Liver (tissue), 9 donors: Measurements from ENCODE around the gene ELP5. TPM values are rescaled to one million over a fixed set of nuclear protein-coding genes. Genes with fewer than 3 reads are reported as not detected.

Experiments used
- DNase-seq: peaks from one replicate; pipeline ENCODE4 v3.0.0-alpha.2; 2017; ENCODE audit warnings: low spot score
- H3K27ac ChIP-seq, 2 donors: one replicate each; pipeline ENCODE4 v1.7.0; 2013; ENCODE audit warnings: inconsistent platforms in 2 of 2, low read length in 2 of 2, control low read depth in 1 of 2, low read depth in 1 of 2, mild to moderate bottlenecking in 1 of 2
- H3K27me3 ChIP-seq, 4 donors: one replicate each; pipeline versions ENCODE4 v1.6.1 to v1.7.0; 2013; ENCODE audit warnings: low read length in 3 of 4, inconsistent platforms in 1 of 4, mild to moderate bottlenecking in 1 of 4, moderate library complexity in 1 of 4; ENCODE audit not compliant: control insufficient read depth in 4 of 4, insufficient read depth in 4 of 4
- H3K36me3 ChIP-seq, 4 donors: one replicate each; pipeline versions ENCODE4 v1.6.1 to v1.7.0; 2013; ENCODE audit warnings: low read length in 3 of 4, mild to moderate bottlenecking in 3 of 4, low read depth in 1 of 4, moderate library complexity in 1 of 4; ENCODE audit not compliant: control insufficient read depth in 4 of 4, insufficient read depth in 3 of 4
- H3K4me1 ChIP-seq, 4 donors: one replicate each; pipeline versions ENCODE4 v1.6.1 to v1.7.0; 2013; ENCODE audit warnings: low read length in 3 of 4, mild to moderate bottlenecking in 3 of 4, moderate library complexity in 1 of 4; ENCODE audit not compliant: control insufficient read depth in 4 of 4, insufficient read depth in 4 of 4
- H3K4me3 ChIP-seq, 3 donors: one replicate each; pipeline versions ENCODE4 v1.6.1 to v1.7.0; 2013; ENCODE audit warnings: low read length in 3 of 3, control low read depth in 1 of 3, low read depth in 1 of 3, mild to moderate bottlenecking in 1 of 3
- H3K9ac ChIP-seq, 2 donors: one replicate each; pipeline ENCODE4 v1.7.0; 2013; ENCODE audit warnings: low read length in 2 of 2, mild to moderate bottlenecking in 2 of 2, moderate library complexity in 2 of 2, control low read depth in 1 of 2, low read depth in 1 of 2
- H3K9me3 ChIP-seq, 4 donors: one replicate each; pipeline versions ENCODE4 v1.6.1 to v1.7.0; 2013; ENCODE audit warnings: low read length in 3 of 4; ENCODE audit not compliant: control insufficient read depth in 4 of 4
- EGR1 ChIP-seq, 2 donors: IDR thresholded peaks; 2 replicates each; pipeline ENCODE4 v1.6.1; 2016 to 2018; ENCODE audit warnings: antibody characterized with exemption in 2 of 2, low read depth in 2 of 2
- FOXA1 ChIP-seq: IDR thresholded peaks from 2 replicates; pipeline ENCODE4 v1.6.1; 2016; ENCODE audit warnings: antibody characterized with exemption
- FOXA2 ChIP-seq: IDR thresholded peaks from 2 replicates; pipeline ENCODE4 v1.6.1; 2016; ENCODE audit warnings: antibody characterized with exemption
- GABPA ChIP-seq, 2 donors: IDR thresholded peaks in 1 of 2; conservative IDR thresholded peaks in 1 of 2; 2 replicates each; pipeline ENCODE4 v1.6.1; 2016; ENCODE audit warnings: antibody characterized with exemption in 2 of 2, mild to moderate bottlenecking in 1 of 2, moderate library complexity in 1 of 2
- HNF4A ChIP-seq, 2 donors: conservative IDR thresholded peaks; 2 replicates each; pipeline ENCODE4 v1.6.1; 2016; ENCODE audit warnings: antibody characterized with exemption in 2 of 2, mild to moderate bottlenecking in 2 of 2
- HNF4G ChIP-seq: IDR thresholded peaks from 2 replicates; pipeline ENCODE4 v1.6.1; 2016; ENCODE audit warnings: antibody characterized with exemption
- JUND ChIP-seq, 2 donors: IDR thresholded peaks; 2 replicates each; pipeline ENCODE4 v1.6.1; 2016; ENCODE audit warnings: antibody characterized with exemption in 2 of 2
- NR2F2 ChIP-seq: IDR thresholded peaks from 2 replicates; pipeline ENCODE4 v1.6.1; 2016; ENCODE audit warnings: antibody characterized with exemption
- RAD21 ChIP-seq, 2 donors: IDR thresholded peaks; 2 replicates each; pipeline ENCODE4 v1.6.1; 2016; ENCODE audit warnings: antibody characterized with exemption in 2 of 2, mild to moderate bottlenecking in 2 of 2
- RXRA ChIP-seq, 2 donors: IDR thresholded peaks; 2 replicates each; pipeline ENCODE4 v1.6.1; 2017 to 2018; ENCODE audit warnings: antibody characterized with exemption in 2 of 2, mild to moderate bottlenecking in 1 of 2
- SP1 ChIP-seq: IDR thresholded peaks from 2 replicates; pipeline ENCODE4 v1.6.1; 2018; ENCODE audit warnings: antibody characterized with exemption, mild to moderate bottlenecking
- TAF1 ChIP-seq: conservative IDR thresholded peaks from 2 replicates; pipeline ENCODE4 v1.6.1; 2016; ENCODE audit warnings: antibody characterized with exemption, mild to moderate bottlenecking
- YY1 ChIP-seq: IDR thresholded peaks from 2 replicates; pipeline ENCODE4 v1.6.1; 2016; ENCODE audit warnings: antibody characterized with exemption, mild to moderate bottlenecking
- ZBTB33 ChIP-seq: IDR thresholded peaks from 2 replicates; pipeline ENCODE4 v1.6.1; 2016; ENCODE audit warnings: antibody characterized with exemption
- WGBS: extraction: QIAGEN DNeasy Blood & Tissue Kit; methylation state at CpG from one replicate; pipeline ENCODE4 v1.1.7; 2013; 5-methylcytosine and 5-hydroxymethylcytosine counted together
- polyA plus RNA-seq, 2 donors: library from polyadenylated mRNA; stranded (reverse) in 1 of 2; unstranded in 1 of 2; fragments of 200-250 nt in 1 of 2; fragments of >200 nt in 1 of 2; fragmentation: Nextera tagmentation in 1 of 2; extraction: Ambion mirVana in 1 of 2; gene quantifications; one replicate each; pipeline versions ENCODE4 v1.2.1 to v1.2.3, GENCODE V29; 2013 to 2015
- total RNA-seq, 2 donors: library from RNA; depleted of rRNA; stranded (reverse); fragments of >200 nt; gene quantifications; one replicate each; pipeline ENCODE4 v1.2.3, GENCODE V29; 2014
- TF ChIP-seq, protein P1 (sequence below): IDR thresholded peaks from 2 replicates; pipeline ENCODE4 v1.6.1; 2016; ENCODE audit warnings: antibody characterized with exemption, mild to moderate bottlenecking
- TF ChIP-seq, protein P2 (sequence below): fragments of 150-350 bp; IDR thresholded peaks from 2 replicates; pipeline ENCODE4 v1.5.1; 2017; ENCODE audit warnings: improper control_type of control experiment, low read depth, low read length; ENCODE audit not compliant: missing input control
- TF ChIP-seq, protein P3 (sequence below): IDR thresholded peaks from 2 replicates; pipeline ENCODE4 v1.6.1; 2016; ENCODE audit warnings: antibody characterized with exemption
- TF ChIP-seq, protein P4 (sequence below): IDR thresholded peaks from 2 replicates; pipeline ENCODE4 v1.6.1; 2016; ENCODE audit warnings: antibody characterized with exemption
- donor health status: healthy.
- donor health status: healthy.
- donor health status: healthy.
- donor health status: healthy.
- donor health status: healthy.

Gene ELP5
- total and polyA plus RNA-seq, 4 donors: 19.3 to 38.4 (median 26.6) TPM

DNA sequence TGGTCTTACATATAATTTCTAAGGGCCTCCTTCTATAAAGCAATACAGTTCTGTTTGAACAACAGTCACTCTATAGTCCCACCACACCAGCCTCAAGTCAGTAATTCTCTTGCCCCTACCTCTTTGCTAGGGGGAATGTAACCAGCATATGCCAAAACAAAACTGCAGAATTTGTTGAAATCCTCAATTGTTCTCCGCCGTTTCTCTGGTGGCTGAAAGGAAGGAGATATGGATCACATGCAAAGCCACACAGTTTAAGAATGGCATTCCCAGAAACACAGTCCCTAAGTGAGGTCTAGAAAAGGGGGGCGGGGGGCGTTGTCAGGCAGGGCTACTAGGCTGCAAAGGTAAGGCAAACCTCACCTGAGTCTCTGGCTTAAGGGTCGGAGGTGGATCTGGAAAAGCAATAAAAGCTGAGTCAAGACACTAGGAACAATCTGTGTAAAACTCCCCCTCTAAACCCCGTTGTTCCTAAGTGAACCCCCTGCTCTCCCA lies 14.7 kb upstream of the ELP5 start:
- no peaks in the 10 kb centered on the region for H3K9me3 ChIP-seq
- H3K4me3 ChIP-seq: peak overlapping the region in 2 of 3 donors; percentile 23 to 88
- peak overlapping the region; percentile 90 to 92 for H3K27ac ChIP-seq
- WGBS: 35% methylated on average over 6 of the region's 6 CpGs
- H3K36me3 ChIP-seq: peaks cover 7 to 24% (median 14%) of the 10 kb centered on the region in 4 donors
- H3K9ac ChIP-seq: peak overlapping the region in 1 of 2 donors; percentile 54
- no peaks in the 10 kb centered on the region for H3K27me3 ChIP-seq
- peaks cover 4 to 62% (median 49%) of the 10 kb centered on the region in 4 donors for H3K4me1 ChIP-seq
- DNase-seq: no peak
- TF ChIP-seq HNF4A (conservative IDR thresholded peaks at IDR 0.05) (no peak), FOXA2 (no peak), JUND (IDR thresholded peaks at IDR 0.05) (no peak), ZBTB33 (no peak), NR2F2 (no peak), YY1 (no peak), EGR1 (IDR thresholded peaks at IDR 0.05; ENCODE audit: low read depth in 2 of 2) (no peak), TAF1 (no peak), HNF4G (no peak), RXRA (IDR thresholded peaks at IDR 0.05) (no peak), SP1 (no peak), GABPA (IDR thresholded peaks at IDR 0.05 in 1 of 2, conservative IDR thresholded peaks at IDR 0.05 in 1 of 2) (no peak), FOXA1 (no peak), RAD21 (IDR thresholded peaks at IDR 0.05) (no peak)
- TF ChIP-seq, protein P1, sequence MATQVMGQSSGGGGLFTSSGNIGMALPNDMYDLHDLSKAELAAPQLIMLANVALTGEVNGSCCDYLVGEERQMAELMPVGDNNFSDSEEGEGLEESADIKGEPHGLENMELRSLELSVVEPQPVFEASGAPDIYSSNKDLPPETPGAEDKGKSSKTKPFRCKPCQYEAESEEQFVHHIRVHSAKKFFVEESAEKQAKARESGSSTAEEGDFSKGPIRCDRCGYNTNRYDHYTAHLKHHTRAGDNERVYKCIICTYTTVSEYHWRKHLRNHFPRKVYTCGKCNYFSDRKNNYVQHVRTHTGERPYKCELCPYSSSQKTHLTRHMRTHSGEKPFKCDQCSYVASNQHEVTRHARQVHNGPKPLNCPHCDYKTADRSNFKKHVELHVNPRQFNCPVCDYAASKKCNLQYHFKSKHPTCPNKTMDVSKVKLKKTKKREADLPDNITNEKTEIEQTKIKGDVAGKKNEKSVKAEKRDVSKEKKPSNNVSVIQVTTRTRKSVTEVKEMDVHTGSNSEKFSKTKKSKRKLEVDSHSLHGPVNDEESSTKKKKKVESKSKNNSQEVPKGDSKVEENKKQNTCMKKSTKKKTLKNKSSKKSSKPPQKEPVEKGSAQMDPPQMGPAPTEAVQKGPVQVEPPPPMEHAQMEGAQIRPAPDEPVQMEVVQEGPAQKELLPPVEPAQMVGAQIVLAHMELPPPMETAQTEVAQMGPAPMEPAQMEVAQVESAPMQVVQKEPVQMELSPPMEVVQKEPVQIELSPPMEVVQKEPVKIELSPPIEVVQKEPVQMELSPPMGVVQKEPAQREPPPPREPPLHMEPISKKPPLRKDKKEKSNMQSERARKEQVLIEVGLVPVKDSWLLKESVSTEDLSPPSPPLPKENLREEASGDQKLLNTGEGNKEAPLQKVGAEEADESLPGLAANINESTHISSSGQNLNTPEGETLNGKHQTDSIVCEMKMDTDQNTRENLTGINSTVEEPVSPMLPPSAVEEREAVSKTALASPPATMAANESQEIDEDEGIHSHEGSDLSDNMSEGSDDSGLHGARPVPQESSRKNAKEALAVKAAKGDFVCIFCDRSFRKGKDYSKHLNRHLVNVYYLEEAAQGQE: no peak
- TF ChIP-seq, protein P2, sequence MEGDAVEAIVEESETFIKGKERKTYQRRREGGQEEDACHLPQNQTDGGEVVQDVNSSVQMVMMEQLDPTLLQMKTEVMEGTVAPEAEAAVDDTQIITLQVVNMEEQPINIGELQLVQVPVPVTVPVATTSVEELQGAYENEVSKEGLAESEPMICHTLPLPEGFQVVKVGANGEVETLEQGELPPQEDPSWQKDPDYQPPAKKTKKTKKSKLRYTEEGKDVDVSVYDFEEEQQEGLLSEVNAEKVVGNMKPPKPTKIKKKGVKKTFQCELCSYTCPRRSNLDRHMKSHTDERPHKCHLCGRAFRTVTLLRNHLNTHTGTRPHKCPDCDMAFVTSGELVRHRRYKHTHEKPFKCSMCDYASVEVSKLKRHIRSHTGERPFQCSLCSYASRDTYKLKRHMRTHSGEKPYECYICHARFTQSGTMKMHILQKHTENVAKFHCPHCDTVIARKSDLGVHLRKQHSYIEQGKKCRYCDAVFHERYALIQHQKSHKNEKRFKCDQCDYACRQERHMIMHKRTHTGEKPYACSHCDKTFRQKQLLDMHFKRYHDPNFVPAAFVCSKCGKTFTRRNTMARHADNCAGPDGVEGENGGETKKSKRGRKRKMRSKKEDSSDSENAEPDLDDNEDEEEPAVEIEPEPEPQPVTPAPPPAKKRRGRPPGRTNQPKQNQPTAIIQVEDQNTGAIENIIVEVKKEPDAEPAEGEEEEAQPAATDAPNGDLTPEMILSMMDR: no peak
- TF ChIP-seq, protein P3, sequence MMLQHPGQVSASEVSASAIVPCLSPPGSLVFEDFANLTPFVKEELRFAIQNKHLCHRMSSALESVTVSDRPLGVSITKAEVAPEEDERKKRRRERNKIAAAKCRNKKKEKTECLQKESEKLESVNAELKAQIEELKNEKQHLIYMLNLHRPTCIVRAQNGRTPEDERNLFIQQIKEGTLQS: no peak
- TF ChIP-seq, protein P4, sequence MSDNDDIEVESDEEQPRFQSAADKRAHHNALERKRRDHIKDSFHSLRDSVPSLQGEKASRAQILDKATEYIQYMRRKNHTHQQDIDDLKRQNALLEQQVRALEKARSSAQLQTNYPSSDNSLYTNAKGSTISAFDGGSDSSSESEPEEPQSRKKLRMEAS: no peak
